ENCODE data around the gene GDF3. TPM values are rescaled to one million over a fixed set of nuclear protein-coding genes. Genes with fewer than 3 reads are reported as not detected.

GDF3 gene
- total and polyA plus RNA-seq, 7 experiments from 2014 or later = not detected

Other genes starting within 250 kb of the GDF3 start
- gene CD163, start 192.0 kb downstream of the GDF3 start, total RNA-seq = 10 to 100 TPM in 3 of 5 experiments, 1 to 10 TPM in 1, not detected in 1; 4.6 to 35.0 (median 11.5) TPM
- gene CD163, start 192.0 kb downstream of the GDF3 start, polyA plus RNA-seq = under 1 TPM in 1 of 2 donors, not detected in 1; 0.05 TPM
- gene APOBEC1, start 29.9 kb downstream of the GDF3 start, total RNA-seq = not detected
- gene APOBEC1, start 29.9 kb downstream of the GDF3 start, polyA plus RNA-seq = not detected
- not detected for gene DPPA3, start 15.7 kb upstream of the GDF3 start, total RNA-seq
- not detected for gene DPPA3, start 15.7 kb upstream of the GDF3 start, polyA plus RNA-seq
- 1 to 10 TPM in 2 of 5 experiments, not detected in 3; 2.4 to 3.5 TPM for gene CLEC4C, start 51.6 kb upstream of the GDF3 start, total RNA-seq
- not detected for gene CLEC4C, start 51.6 kb upstream of the GDF3 start, polyA plus RNA-seq
- not detected for gene NANOGNB, start 69.4 kb upstream of the GDF3 start, total RNA-seq
- not detected for gene NANOGNB, start 69.4 kb upstream of the GDF3 start, polyA plus RNA-seq
- under 1 TPM in 1 of 5 experiments, not detected in 4; 0.51 TPM for gene NANOG, start 93.6 kb upstream of the GDF3 start, total RNA-seq
- not detected for gene NANOG, start 93.6 kb upstream of the GDF3 start, polyA plus RNA-seq
- gene SLC2A14, start 177.1 kb upstream of the GDF3 start, total RNA-seq = 1 to 10 TPM in 3 of 5 experiments, under 1 TPM in 2; 0.15 to 4.3 (median 1.9) TPM
- gene SLC2A14, start 177.1 kb upstream of the GDF3 start, polyA plus RNA-seq = under 1 TPM in 1 of 2 donors, not detected in 1; 0.54 TPM
- gene SLC2A3, start 240.4 kb upstream of the GDF3 start, total RNA-seq = 100 to 1,000 TPM; 110 to 830 (median 488) TPM
- 100 to 1,000 TPM in 1 of 2 donors, 10 to 100 TPM in 1; 61.9 to 126 TPM for gene SLC2A3, start 240.4 kb upstream of the GDF3 start, polyA plus RNA-seq